Measurements from ENCODE around the gene CERS6.

DNA sequence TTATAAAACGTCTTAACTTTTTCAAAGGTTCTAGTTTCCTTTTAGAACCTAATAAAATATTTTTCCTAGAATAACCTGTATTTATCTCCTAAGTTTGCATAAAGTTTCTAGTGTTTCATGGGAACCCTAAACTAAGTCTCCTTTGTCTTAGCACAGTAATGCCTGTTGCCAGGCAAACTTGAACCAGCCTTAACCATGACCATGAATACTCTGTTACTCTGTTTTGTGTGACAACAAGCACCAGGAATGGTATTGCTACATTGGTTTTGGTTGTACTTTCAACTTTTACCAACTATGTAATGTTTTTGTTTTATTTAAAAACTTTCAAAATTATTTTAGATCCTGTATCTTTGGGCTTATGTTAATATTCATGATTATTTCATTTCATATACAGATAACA is 137.6 kb downstream of the CERS6 start:
- TF ChIP-seq, protein P1, sequence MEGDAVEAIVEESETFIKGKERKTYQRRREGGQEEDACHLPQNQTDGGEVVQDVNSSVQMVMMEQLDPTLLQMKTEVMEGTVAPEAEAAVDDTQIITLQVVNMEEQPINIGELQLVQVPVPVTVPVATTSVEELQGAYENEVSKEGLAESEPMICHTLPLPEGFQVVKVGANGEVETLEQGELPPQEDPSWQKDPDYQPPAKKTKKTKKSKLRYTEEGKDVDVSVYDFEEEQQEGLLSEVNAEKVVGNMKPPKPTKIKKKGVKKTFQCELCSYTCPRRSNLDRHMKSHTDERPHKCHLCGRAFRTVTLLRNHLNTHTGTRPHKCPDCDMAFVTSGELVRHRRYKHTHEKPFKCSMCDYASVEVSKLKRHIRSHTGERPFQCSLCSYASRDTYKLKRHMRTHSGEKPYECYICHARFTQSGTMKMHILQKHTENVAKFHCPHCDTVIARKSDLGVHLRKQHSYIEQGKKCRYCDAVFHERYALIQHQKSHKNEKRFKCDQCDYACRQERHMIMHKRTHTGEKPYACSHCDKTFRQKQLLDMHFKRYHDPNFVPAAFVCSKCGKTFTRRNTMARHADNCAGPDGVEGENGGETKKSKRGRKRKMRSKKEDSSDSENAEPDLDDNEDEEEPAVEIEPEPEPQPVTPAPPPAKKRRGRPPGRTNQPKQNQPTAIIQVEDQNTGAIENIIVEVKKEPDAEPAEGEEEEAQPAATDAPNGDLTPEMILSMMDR (IDR thresholded peaks at IDR 0.05; ENCODE audit: poor library complexity, severe bottlenecking), result no peak
- no peak for TF ChIP-seq EZH2 (IDR thresholded peaks at IDR 0.05; ENCODE audit: borderline replicate concordance, insufficient read depth, low read length, poor library complexity, severe bottlenecking)
